Thoracic aorta (tissue), 2 donors: Measurements from ENCODE around the gene MVB12B. TPM values are rescaled to one million over a fixed set of nuclear protein-coding genes. Genes with fewer than 3 reads are reported as not detected.

Experiments used
- ATAC-seq: fragments of 150-250 bp; one replicate; pipeline ENCODE4 v1.8.0; 2017; ENCODE audit warnings: low read depth; ENCODE audit not compliant: insufficient number of reproducible peaks, low FRiP score
- DNase-seq: peaks from one replicate; pipeline ENCODE4 v3.0.0-alpha.2; 2020; ENCODE audit warnings: low spot score
- H3K27ac ChIP-seq, 2 donors: fragments of 200-600 bp; sonication (generic); 1 replicate in 1 of 2; 2 replicates in 1 of 2; pipeline ENCODE4 v1.5.1; 2016; ENCODE audit warnings: mild to moderate bottlenecking in 2 of 2, moderate library complexity in 2 of 2
- H3K27me3 ChIP-seq: fragments of 200-600 bp; sonication (generic); replicated peaks from 2 replicates; pipeline ENCODE4 v1.6.0; 2016; ENCODE audit warnings: mild to moderate bottlenecking; ENCODE audit not compliant: insufficient read depth
- H3K36me3 ChIP-seq: fragments of 200-600 bp; sonication (generic); one replicate; pipeline ENCODE4 v1.5.1; 2016
- H3K4me1 ChIP-seq, 2 donors: fragments of 200-600 bp; sonication (generic); 1 replicate in 1 of 2; 2 replicates in 1 of 2; pipeline versions ENCODE4 v1.5.1 to v1.6.0; 2016; ENCODE audit warnings: low read depth in 2 of 2, mild to moderate bottlenecking in 1 of 2; ENCODE audit not compliant: control insufficient read depth in 1 of 2
- H3K4me3 ChIP-seq: fragments of 200-600 bp; sonication (generic); 2 replicates; pipeline ENCODE4 v1.5.1; 2016; ENCODE audit warnings: mild to moderate bottlenecking
- H3K9me3 ChIP-seq: fragments of 200-600 bp; sonication (generic); 2 replicates; pipeline ENCODE4 v1.5.1; 2016
- CTCF ChIP-seq: fragments of 200-600 bp; sonication (generic); IDR thresholded peaks from one replicate; pipeline ENCODE4 v1.5.1; 2019; ENCODE audit warnings: antibody characterized with exemption
- total RNA-seq, 2 donors: library from RNA; depleted of rRNA; stranded (reverse); fragments of >200 nt; gene quantifications; one replicate each; pipeline versions ENCODE4 v1.1.0 to v1.2.3, GENCODE V29; 2016

MVB12B gene
- total RNA-seq, 2 donors from 2014 or later: 18.4 to 21.7 TPM

- no peak for ATAC-seq
- TF ChIP-seq CTCF: no peak
- H3K4me1 ChIP-seq: no peaks in the 10 kb centered on the region
Observed at GRCh38 chr9:126436545-126437267, 110.1 kb downstream of the MVB12B start.

GRCh38 chr9:126437268-126437666, 110.6 kb downstream of the MVB12B start:
- Histone ChIP-seq H3K4me1 (no peaks in the 10 kb centered on the region), H3K4me3 (no peak overlapping the region), H3K9me3 (no peaks in the 10 kb centered on the region), H3K27ac (no peak overlapping the region), H3K36me3 (peaks cover 3% of the 10 kb centered on the region), H3K27me3 (no peaks in the 10 kb centered on the region)
- TF ChIP-seq CTCF: no peak
- ATAC-seq (no peak), DNase-seq (no peak)

More at GRCh38 chr9:126436545-126437267, 110.1 kb downstream of the MVB12B start:
- no peak for DNase-seq
- Histone ChIP-seq H3K36me3 (peaks cover 3% of the 10 kb centered on the region), H3K9me3 (no peaks in the 10 kb centered on the region), H3K27ac (no peak overlapping the region), H3K4me3 (no peak overlapping the region), H3K27me3 (no peaks in the 10 kb centered on the region)

- DNase-seq (no peak), ATAC-seq (no peak)
- TF ChIP-seq CTCF: no peak
- Histone ChIP-seq H3K27me3 (no peaks in the 10 kb centered on the region), H3K36me3 (peaks cover 3% of the 10 kb centered on the region), H3K9me3 (no peaks in the 10 kb centered on the region), H3K4me1 (no peaks in the 10 kb centered on the region), H3K4me3 (no peak overlapping the region), H3K27ac (no peak overlapping the region)
Observed at GRCh38 chr9:126437701-126438100, 111.1 kb downstream of the MVB12B start.

GRCh38 chr9:126438741-126439401, 112.2 kb downstream of the MVB12B start:
- Histone ChIP-seq H3K4me1 (no peaks in the 10 kb centered on the region), H3K27ac (no peak overlapping the region), H3K4me3 (no peak overlapping the region), H3K9me3 (no peaks in the 10 kb centered on the region), H3K36me3 (no peaks in the 10 kb centered on the region), H3K27me3 (no peaks in the 10 kb centered on the region)
- DNase-seq (no peak), ATAC-seq (no peak)
- no peak for TF ChIP-seq CTCF

- no peak for TF ChIP-seq CTCF
- no peaks in the 10 kb centered on the region for H3K4me1 ChIP-seq
- no peak for ATAC-seq
- no peak overlapping the region for H3K4me3 ChIP-seq
- no peak for DNase-seq
- no peaks in the 10 kb centered on the region for H3K27me3 ChIP-seq
- no peaks in the 10 kb centered on the region for H3K36me3 ChIP-seq
- no peak overlapping the region for H3K27ac ChIP-seq
- no peaks in the 10 kb centered on the region for H3K9me3 ChIP-seq
Observed at GRCh38 chr9:126439402-126439765, 112.8 kb downstream of the MVB12B start.
